ENCODE results near the gene CAPSL.
"Not testable (repeated sequence)": the region's sequence is repeated elsewhere in the genome, so short reads cannot be mapped to it uniquely, and the experiment has no call there.

The CAPSL gene

GRCh38 chr5:35870605-35871004, 67.8 kb downstream of the CAPSL start:
- no peak for DNase-seq

DNA sequence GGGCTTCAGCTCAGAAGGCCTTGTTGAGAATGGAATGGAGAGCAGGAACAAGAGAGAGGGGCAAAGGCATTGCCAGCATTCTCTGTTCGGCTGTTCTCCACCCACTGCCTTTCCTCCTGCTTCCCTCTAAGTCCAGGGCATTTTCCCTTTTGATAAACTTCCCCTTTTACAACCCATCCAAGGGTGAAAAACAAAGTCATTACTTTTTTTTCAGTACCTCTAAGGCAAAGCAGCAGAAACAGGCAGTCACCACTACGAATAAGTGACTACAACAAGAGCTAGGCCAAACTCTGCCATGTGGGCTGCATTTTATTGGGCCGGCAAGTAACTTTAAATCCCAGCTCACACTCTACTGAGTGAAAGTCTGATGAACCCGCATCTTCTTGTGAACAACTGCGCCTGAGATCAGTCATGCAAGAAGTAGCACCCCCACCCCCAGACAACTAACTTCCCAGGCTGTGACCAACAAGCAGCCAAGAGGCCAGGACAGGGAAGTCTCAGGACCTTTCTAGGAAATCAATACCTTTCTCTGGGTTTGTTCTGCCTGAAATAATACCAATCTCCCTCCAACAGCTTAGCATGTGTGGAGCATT, 68.6 kb downstream of the CAPSL start:
- no peak for DNase-seq

DNA sequence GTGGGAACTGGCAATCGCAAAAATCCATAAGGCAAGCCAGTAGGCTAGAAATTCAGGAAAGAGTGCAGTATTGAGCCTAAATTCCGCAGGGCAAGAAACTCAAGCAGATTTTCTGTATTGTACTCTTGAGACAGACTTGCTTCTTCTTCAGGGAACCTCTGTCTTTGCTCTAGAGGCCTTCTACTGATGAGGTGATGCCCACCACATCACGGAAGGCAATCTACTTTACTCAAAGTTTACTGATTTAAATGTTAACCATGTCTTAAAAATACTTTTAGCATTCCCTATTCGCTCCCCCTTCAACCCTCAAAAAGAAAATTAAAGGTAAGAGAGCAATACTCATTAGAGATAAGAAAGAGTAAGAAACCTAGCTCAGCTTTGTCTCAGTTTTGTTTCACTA, 70.4 kb downstream of the CAPSL start:
- DNase-seq = no peak

GRCh38 chr5:35863159-35863558, 75.3 kb downstream of the CAPSL start:
- no peak for DNase-seq

- no peak for DNase-seq
Observed at GRCh38 chr5:35862126-35862525, 76.3 kb downstream of the CAPSL start.

- DNase-seq = no peak
Observed at GRCh38 chr5:35861718-35862117, 76.7 kb downstream of the CAPSL start.

- no peak for DNase-seq
Observed at GRCh38 chr5:35860686-35861085, 77.7 kb downstream of the CAPSL start.

GRCh38 chr5:35859101-35859661, 79.2 kb downstream of the CAPSL start:
- no peak for DNase-seq

DNA sequence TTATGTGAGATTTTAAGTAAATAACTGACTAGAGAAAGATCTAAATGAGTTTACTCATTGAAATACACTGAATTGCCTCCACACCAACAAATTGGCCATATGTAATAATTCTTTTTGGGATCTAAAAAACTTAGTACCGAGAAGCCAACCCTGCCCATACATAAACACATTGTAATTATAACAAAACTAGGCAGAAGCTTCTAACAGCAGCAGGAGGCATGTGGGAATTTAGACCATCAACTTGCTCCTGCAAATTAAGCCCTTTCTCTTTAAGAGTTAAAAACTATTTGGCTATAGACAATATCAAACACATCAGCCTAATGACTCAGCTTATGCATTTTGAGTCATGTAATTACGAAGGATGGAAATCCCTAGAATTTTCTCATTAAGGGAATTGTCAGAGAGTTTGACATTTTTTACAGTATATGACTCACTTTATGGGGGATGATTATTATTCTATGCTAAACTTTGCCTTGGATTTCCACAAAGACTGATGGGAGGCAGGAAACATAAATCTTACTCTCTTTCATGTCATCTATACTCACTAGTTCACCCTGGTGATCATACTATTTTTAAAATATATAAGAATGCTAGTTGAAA, 80.7 kb downstream of the CAPSL start:
- DNase-seq = no peak

GRCh38 chr5:35856765-35857351, 81.6 kb downstream of the CAPSL start, which contains the start of gene IL7R:
TSS of gene IL7R (plus strand) at chr5:35856891. CDS start at chr5:35856978, 87 bp downstream.
- no peak for DNase-seq

DNA sequence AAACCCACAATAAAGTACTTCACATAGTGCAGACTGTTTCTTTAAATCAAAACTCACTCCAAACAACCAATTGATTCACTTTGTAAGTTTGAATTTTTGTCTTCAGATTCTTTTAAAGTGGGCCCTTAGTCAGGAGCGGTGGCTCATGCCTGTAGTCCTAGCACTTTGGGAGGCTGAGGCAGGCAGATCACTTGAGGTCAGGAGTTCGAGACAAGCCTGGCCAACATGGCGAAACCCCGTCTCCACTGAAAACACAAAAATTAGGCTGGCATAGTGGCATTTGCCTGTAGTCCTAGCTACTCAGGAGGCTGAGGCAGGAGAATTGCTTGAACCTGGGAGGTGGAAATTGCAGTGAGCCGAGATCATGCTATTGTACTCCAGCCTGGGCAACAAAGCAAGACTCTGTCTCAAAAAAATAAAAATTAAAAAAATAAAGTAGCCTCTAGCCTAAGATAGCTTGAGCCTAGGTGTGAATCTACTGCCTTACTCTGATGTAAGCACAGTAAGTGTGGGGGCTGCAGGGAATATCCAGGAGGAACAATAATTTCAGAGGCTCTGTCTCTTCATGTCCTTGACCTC, 82.1 kb downstream of the CAPSL start:
- not testable (repeated sequence) for DNase-seq

- no peak for DNase-seq
Observed at GRCh38 chr5:35855187-35855586, 83.2 kb downstream of the CAPSL start.

Measured in DMS79 (cell line).